GM19452 (cell line): ENCODE results near the gene SNRNP25.
"Not testable (repeated sequence)": the region's sequence is repeated elsewhere in the genome, so short reads cannot be mapped to it uniquely, and the experiment has no call there.

Experiments
- ATAC-seq: cut with Tn5 transposase; IDR thresholded peaks from one replicate; pipeline ENCODE4 v1.9.1; 2021; ENCODE audit not compliant: unreplicated experiment

SNRNP25 gene

DNA sequence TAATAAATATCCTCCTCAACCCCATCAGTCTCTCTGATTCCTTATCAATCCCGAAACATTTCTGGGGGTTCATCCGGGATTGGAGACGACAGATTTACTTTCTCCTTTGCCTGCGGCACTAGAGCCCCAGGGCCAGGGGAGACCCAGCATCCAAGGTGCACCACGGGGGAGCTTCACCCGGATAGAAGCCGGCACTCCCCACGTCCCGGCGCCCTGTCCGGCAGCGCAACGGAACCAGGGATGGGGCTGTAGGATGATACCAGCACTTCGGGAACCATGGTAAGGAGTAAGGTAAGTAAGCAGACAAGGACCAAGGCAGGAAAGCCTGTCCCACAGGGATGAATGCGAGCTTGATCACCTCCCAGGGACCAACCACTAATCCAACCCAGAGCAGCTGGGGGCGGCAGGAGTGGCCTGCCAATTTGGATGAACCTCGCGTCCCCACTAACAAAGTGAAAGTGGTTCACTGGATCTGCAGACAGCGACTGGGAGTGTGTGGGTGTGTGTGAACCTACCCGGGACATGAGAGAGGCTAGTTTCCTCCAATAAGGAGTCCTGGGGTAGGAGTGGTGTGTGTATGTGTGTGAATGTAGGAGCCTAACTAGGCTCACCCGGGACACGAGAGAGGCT lies 12.1 kb upstream of the SNRNP25 start:
- no peak for ATAC-seq

DNA sequence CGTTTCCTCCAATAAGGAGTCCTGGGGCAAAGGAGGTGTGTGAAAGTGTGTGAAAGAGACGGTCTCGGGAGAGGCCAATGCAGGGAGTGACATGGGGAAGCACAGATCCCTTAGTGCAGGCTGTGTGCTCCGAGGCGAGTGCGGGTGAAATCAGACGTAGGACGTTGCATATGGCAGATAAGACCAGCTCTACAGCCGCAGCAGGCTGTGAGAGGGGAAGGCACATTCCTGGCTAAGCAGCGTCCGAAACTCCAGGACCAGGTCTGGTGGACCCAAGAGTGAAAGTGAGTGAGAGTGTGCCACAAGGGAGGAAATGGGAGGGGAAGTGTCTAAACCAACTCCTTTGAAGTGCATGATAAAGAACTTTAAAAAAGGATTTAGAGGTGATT lies 11.6 kb upstream of the SNRNP25 start:
- ATAC-seq: no peak

GRCh38 chr16:42691-43090 lies 10.9 kb upstream of the SNRNP25 start:
- ATAC-seq: no peak

DNA sequence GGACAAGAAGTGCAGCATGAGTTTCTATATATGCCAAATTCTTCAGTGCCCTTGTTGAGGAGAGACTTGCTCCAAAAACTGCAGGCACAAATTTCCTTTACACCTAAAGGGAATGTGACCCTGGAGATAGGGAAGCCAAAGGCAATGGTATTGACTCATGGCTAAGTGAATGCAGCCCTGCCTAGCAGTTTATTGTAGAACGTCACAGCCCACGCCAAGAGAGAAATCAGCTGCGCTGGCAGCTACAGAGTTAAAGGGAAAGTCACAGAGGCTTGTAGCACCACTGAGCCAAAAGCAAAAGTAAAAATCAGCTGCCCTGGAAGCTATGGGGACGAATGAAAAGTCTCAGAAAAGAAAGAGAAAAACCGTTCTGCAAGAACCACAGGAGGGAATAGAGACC lies 10.3 kb upstream of the SNRNP25 start:
- ATAC-seq: no peak

DNA sequence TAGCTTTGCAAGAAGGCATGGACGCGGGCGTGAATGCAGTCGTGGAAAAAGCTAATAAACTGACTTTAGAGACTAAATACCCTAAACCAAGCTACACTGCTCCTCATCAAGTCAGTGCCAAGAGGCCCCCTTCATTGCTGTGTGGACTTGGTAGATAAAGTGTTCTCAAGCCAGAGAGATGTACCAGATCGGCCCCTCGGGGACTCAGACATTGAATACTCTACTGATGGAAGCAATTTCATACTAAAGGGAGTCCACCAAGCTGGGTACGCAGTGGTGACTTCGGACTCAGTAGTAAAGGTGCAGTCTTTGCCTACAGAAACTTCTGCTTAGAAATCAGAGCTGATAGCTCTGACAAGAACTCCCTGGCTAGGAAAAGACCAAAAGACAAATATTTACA lies 9.0 kb upstream of the SNRNP25 start:
- no peak for ATAC-seq

DNA sequence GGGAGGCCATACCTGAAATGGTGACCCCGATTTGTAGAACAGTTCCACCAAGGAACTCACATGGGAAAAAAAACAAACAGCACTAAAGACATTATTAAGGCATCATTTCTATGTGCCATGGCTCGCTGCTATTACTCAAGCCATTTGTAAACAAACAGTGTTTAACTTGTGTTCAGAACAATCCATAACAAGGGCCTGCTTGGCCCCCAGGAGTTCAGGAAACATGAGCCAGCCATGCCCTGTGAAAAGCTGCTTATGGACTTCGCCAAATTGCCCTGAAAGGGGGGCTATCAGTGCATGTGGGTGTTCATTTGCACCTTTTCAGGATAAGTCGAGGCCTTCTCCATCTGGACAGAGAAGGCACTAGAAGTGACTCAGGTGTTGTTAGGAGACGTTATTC lies 8.2 kb upstream of the SNRNP25 start:
- ATAC-seq: no peak

- not testable (repeated sequence) for ATAC-seq
These were observed 7.1 kb upstream of the SNRNP25 start for GRCh38 chr16:46510-46909.

DNA sequence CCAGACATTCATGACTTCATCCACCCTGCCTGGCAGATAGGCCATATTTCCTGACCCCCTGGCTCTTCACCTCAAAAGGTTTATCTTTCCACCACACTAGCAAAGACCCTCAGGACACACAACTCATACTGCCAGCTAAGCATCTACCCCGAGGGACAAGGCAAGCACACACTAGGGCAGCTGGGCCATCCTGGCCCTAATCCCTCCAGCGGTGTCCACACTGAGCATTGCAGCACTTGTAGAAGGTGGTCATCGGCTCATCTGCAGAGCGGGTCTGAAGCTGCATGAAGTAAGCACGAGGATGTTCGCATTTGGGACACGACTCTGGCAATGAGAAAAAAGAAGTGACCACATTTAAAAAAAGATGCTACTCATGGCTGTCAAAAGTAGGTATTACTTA lies 6.4 kb upstream of the SNRNP25 start:
- ATAC-seq: no peak

DNA sequence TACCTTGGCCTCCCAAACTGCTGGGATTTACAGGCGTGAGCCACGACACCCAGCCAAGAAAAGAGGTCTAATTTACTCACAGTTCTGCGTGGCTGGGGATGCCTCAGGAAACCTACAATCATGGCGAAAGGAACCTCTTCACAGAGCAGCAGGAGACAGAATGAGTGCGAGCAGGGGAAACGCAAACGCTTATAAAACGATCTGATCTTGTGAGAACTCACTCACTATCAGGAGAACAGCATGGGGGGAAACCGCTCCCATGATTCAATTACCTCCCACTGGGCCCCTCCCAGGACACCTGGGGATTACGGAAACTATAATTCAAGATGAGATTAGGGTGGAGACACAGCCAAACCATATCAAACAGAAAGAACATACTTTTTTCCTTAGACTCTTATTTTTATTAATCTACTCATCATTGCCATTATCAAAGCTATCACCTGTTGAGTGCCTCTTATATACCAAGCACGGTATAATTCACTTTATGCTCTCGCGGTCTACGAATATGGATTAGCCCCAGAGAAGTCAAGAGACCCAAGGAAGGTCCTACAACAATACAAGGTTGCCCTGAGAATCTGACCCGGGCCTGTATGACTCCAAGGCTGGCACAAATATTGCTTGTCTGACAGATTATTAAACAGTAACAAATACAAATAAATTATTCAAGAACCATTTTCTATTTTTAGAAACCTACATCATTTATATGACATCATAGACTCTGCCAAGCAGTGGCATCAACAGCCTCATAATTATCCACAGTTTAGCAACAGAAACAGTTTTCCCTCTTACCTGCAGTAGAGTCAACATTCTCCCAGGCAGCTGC lies 2.6 kb upstream of the SNRNP25 start:
- ATAC-seq: no peak

GRCh38 chr16:54237-54581 lies 581 bp downstream of the SNRNP25 start:
- ATAC-seq: no peak

DNA sequence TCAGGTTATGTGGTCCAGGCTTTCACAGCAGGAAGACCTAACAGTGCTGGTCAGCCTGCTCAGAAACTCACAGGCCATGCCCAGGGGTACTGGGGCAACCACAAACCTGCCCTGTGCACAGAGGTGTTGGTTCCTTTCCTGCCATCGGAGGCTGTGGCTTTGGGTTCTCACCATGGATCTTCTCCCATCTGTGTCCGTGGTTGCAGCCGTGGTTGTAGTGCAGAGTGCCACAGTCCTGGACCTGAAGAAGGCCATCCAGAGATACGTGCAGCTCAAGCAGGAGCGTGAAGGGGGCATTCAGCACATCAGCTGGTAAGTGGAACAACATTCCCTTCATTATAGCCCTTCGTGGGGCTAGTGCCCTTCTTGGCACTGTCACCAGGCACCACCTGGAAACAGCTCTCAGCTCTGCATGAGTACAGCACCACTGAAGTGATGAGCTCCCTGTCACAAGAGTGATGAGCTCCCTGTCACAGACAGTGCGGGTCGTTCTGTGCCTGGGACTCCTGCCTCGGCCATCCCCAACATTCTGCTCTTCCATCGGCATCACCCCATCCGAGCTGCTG lies 2.0 kb downstream of the SNRNP25 start:
- ATAC-seq: no peak

DNA sequence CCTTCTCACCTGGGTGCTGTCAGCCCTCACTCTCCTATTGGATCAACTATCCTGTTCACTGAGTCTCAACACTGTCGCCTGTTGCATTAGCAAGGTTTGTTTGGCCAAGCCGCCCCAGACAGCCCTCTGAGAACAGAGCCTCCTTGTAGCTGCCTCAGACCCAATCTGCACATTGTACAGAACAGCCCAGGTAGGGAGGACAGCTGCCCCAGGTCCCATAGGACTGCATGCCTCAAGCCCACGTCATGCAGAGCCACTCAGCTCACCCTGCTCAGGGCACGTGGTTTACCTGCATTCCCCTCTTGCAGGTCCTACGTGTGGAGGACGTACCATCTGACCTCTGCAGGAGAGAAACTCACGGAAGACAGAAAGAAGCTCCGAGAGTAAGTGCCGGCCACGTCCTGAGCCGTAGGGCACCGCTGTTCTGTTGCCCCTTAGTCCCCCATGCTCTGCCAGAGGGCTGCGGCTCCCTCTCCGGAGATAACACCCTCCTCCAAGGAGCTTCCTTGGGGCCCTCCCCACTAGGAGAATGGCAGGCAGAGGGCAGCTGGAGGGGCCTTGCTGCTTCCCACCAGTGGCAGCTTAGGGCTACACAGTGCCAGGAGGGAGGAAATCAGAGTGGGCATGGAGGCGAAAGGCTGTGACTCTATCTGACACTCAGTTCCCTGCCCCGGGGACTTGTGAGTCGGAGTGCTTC lies 2.8 kb downstream of the SNRNP25 start:
- ATAC-seq: no peak

DNA sequence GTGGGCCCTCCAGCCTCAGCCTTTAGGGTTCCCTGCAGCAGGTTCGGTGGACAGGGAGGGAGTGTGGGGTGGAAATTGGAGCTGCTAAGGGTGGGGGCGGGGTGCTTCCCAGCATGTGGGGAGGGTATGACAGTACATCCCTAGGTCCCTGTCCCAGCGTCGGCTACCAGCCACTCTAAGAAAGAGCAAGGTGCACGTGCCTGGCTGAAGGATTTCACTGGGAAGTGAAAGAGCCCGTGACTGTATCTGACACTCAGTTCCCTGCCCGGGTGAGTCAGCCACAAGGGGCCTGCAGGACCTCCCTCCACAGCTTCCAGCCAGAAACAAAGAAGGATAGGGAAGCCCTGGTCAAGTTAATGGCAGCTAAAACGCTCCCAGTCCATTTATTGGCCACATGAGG lies 4.1 kb downstream of the SNRNP25 start:
- no peak for ATAC-seq

GRCh38 chr16:58491-59439 lies 5.1 kb downstream of the SNRNP25 start:
- ATAC-seq: no peak

DNA sequence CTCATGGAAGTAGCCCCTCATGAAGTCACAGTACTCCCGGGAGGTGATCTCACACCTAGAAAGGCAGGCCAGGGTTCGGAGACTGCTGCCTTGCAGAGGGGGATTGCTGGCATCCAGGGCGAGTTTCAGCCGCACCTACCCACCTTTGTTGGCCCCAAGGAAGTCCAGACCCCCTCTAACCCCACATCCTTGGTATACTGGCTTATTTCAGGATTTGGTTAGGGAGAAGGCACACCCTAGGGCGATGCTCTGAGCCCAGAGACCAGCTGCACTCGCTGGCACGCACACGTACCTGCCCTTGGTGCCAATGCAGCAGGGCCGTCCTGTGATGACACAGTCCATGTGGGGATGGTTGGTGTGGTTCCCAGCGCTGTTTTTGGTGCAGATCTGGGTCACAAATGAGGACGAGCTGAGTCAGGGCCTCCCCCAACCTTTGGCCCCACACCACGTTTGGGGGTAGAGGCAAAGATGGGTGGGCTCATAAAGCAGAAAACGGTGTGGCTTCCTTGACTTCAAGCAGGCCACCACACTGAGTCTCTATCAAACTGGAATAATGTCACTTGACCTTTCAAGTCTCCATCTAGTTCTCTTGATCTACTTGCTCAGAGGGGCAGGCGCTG lies 5.9 kb downstream of the SNRNP25 start:
- ATAC-seq: no peak

GRCh38 chr16:60166-60565 lies 6.5 kb downstream of the SNRNP25 start:
- no peak for ATAC-seq

- no peak for ATAC-seq
These were observed 7.6 kb downstream of the SNRNP25 start for GRCh38 chr16:60929-61878.

GRCh38 chr16:61879-62281 lies 8.3 kb downstream of the SNRNP25 start:
- no peak for ATAC-seq

DNA sequence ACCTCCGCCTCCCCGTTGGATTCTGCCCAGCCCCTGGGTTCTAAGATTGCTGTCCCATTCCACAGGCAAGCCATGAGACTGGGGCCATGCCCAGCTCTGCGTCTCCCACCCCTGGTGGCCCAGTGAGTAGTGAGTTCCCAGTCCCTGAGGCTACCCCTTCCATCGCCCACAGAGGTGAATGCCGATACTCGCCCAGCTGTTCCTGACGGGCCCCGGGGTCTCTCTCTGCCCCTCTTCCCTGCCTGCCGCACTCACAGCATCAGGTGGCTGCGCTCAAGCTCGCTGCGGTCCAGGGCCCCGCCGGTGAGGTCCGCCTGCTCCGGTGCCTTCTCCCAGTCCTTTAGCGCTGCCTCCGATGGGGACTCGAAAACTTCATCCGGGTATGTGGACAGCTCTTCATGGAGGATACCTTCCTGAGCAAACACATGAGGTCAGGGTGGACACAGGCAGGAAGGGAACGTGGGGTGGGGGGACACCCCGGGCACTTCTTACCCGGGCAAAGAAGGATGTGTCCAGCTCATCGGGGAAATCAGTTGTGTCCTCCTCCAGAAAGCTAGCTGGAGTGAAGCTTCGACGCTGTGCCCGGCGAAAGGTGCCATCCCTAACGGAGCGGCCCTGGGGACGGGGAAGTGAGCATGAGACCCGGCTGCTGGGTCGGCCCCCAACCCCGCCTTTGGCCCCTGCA lies 8.8 kb downstream of the SNRNP25 start:
- no peak for ATAC-seq
